ENCODE results near the gene DZIP3.
A peak's percentile ranks its signal among the peaks of the same experiment; 100 is the strongest.

The DZIP3 gene, protein sequence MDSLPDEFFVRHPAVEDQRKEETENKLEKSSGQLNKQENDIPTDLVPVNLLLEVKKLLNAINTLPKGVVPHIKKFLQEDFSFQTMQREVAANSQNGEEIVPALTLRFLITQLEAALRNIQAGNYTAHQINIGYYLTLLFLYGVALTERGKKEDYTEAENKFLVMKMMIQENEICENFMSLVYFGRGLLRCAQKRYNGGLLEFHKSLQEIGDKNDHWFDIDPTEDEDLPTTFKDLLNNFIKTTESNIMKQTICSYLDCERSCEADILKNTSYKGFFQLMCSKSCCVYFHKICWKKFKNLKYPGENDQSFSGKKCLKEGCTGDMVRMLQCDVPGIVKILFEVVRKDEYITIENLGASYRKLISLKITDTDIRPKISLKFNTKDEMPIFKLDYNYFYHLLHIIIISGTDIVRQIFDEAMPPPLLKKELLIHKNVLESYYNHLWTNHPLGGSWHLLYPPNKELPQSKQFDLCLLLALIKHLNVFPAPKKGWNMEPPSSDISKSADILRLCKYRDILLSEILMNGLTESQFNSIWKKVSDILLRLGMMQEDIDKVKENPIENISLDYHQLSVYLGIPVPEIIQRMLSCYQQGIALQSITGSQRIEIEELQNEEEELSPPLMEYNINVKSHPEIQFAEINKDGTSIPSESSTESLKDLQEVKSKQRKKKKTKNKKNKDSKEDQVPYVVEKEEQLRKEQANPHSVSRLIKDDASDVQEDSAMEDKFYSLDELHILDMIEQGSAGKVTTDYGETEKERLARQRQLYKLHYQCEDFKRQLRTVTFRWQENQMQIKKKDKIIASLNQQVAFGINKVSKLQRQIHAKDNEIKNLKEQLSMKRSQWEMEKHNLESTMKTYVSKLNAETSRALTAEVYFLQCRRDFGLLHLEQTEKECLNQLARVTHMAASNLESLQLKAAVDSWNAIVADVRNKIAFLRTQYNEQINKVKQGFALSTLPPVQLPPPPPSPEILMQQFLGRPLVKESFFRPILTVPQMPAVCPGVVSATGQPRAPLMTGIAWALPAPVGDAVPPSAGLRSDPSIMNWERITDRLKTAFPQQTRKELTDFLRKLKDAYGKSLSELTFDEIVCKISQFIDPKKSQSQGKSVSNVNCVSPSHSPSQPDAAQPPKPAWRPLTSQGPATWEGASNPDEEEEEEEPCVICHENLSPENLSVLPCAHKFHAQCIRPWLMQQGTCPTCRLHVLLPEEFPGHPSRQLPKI

DNA sequence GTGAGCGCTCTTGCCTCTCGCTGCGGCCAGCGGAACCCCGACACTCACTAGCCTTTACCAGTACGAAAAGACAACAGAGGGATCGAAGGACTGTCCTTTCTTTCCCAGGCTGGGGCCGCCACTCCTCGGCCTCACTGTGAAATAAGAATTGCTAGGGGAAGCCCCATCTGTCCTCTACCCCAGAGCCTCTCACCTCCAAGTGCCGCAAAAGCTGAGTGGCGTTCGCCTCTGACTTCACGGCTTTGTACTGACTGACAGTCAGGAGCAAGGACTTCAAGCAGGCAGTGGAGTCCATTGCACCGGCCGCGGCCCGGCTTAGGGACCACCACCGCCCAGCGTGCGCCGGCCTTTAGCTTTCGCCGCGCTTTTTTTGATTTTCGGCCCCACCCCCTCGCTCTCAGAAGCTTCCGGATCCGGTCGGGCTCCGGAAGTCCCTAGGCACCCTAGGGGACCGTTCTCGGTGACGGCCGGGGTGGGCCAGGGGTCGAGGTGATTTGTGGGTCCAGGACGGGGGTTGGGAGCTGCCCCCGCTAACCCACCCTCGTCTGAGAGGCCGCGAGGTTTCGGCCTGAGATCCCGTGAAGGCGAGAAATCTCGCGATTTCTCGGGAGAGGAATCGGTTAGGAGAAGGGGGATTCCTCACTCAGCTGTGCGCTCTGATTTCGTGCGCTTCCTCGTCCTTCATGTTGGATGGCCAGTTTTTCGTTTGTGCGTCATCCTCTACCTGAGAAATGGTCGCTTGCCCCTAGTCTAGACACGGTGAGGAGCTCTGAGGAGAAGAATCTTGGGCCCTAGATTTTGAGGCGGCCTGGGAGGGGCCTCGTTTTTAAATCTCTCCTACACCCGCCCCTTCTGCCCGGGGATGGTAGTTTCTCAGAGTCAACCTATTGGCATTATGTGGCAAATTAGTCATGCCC, at the start of gene DZIP3, which contains the start of gene CIP2A:
TSS of gene DZIP3 (plus strand) at position 642 of the 917 bp plus-strand sequence. CDS start 15,685 bp downstream, outside the sequence.
TSS of gene CIP2A (minus strand) at position 358 of the 917 bp plus-strand sequence. CDS start at position 295, 63 bp downstream.
- peak; percentile 97 for DNase-seq (ENCODE audit: low spot score)

DNA sequence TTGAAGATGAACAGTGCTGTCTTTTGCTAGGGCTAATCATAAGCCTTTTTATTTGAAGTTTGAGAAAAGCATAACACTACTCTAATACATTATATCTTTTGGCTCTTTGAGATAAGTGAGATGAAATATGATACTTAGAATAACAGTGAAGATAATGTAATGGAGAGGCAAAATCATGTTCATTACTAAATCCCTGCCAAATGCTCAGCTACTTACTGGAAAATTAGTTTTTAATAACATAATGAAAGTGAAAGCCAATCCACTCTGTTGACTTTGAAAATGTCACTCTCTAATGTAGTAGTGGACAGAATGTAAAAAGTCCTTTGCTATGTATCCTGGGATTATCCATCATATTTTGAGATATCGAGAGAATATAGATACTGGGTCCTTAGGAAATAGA, 43.3 kb upstream of the DZIP3 start:
- no peak for DNase-seq (ENCODE audit: low spot score)

DNA sequence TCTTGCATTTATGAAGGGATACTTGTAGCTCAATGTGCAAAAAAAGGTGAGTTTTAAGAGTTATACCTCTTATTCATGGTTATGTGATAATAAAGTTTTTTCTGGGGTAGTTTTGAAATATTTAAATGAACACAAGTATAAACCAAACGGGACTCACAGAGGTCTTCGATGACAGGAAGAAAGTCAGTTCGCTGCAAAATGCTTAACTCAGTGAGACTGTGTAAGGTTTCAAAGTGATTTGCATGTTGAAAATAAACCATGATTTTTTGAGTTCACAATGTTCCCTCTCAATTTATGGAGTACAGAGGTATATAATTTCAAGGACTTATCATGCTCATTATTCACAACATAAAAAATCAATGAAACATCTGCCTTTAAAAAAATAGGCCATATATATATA, 42.8 kb upstream of the DZIP3 start:
- no peak for DNase-seq (ENCODE audit: low spot score)

DNA sequence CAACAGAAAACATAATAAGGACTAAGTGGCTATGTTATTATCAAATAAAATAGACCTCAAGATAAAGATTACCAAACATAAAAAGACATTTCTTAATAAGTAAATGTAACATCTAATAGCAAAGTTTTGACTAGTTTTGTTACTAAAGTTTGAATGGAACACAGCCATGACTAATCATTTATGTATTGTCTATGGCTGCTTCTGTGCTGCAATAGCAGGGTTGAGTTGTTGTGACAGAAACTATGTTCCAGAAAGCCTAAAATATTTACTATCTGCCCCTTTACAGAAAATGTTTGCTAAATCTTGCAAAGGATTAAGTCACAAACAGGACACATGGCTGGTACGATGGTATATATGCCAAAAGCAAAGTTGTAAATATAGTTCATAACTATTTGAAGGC, 41.2 kb upstream of the DZIP3 start:
- DNase-seq (ENCODE audit: low spot score): no peak

DNA sequence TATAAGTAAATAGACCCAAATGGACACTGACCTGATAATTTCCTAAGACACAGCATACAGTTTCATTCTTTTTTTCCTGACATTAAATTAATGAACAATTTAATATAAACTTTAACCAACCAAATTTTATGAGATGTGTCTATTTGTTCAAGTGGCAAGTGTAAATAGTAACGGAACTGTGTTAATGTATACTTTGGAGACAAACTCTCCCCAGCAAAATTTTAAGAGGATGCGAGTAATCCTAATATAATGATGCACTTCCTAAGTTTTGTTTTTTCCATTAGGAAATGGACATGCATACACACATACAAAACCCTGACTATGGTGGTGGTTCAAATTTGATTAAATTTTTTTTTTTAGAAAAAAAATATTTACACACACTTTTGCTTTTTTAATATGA, 40.6 kb upstream of the DZIP3 start:
- no peak for DNase-seq (ENCODE audit: low spot score)

DNA sequence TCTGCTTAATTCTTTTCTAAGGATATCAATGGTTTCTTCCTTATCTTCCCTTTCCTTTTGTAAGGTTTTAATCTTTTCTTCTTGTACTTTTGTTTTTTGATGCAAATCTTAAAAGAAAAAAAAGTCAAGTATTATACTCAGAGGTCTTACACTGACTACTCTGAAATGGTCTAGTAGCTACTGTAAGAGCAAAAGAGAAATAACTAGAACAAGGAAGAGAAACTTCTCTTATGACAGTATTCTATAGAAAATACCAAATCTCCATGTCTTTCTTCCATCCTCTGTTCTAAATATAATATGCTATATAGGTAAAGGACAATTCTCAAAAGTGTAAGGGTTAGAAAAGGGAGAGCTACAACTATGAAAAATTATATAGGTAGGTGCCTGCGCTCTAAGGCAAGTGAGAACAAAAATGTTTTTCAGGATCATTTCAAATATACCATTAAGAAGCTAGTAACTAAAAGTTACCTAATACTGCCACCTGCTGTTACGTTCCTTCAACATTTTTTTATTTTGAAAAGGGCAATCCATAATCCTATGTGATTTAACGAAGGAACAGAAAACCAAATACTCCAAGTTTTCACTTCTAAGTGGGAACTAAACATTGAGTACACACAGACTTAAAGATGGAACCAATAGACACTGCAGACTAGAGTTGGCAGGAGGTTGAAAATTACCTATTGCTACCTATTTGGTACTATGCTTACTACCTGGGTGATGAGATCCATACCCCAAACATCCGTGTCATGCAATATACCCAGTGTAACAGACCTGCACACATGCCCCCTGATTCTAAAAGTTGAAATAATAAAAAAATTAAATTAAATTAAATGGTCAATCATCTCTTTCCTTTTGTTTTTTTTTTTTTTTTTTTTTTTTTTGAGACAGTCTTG, 37.0 kb upstream of the DZIP3 start:
- peak; percentile 59 for DNase-seq (ENCODE audit: low spot score)

DNA sequence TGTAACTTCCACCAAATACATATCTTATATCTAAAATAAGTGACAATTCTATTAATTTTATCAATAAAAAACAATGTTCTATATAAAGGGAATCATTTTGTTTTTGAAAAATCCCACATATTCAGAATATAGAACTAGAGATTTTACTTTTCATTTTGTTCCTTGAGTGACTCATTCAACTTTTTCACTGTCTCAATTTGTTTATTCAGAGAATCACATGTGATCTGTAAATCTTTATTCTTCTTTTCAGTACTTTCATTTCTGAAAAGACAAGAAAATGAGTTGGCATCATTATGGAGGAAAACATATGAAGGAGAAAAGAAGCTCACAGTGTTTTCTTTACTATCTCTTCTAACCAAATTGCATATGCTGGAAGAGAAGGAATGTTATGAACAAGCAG, 35.3 kb upstream of the DZIP3 start:
- no peak for DNase-seq (ENCODE audit: low spot score)

DNA sequence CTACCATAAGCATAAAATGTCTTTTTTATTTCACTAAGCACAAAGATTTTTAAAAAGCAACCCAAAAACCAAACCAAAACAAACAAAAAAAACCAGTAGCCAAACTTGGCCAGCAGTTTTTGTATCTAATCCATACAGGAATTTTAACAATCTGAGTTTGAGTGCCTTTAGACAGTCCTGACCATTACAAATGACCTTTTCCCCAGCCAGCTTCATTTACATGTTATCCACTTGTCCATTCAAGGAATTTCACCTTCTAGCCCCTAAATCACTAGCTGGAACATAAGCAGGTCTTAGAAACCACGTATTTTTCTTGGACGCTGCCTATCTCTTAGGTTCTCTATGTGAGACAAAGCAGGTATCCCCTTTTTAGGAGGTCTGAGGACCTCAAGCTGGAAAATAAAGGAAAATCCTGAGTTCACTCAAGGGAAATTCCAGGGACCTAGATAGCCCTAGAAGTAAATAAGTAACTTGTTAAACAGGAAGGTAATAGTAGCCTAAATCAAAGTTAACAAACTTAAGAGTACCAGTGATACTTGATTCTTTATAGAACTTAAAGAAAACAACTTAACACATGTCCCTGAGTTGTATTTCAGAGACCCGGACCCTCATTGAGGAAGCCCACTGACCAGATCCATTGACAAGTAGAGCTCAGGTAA, 34.5 kb upstream of the DZIP3 start:
- no peak for DNase-seq (ENCODE audit: low spot score)

DNA sequence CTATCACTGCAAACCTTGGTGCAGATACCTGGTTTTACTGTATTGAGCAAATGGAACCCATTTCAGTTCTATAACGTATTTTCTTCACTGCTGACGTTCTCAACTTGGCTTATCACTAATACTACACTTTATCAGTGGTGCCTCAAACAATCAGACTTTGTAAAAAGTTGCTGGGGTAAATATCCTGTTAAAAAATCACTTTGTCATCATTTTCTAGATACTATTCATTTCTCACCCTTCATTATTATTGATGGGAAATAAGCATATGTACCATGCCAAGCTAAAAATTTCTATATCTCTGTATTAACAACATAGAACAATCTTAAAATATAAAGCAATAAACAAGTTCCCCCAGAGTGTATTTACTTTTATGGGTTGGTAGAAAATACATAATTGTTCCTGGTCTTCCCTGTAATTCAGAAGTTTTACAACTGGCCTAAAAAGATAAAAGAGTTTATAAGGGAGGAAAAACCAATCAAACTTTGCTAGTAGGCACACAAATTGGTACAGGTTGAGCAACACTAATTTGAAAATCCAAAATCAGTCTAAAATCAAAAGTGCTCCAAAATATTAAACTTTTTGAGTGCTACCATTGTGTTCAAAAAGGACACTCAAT, 33.4 kb upstream of the DZIP3 start:
- DNase-seq (ENCODE audit: low spot score): no peak

DNA sequence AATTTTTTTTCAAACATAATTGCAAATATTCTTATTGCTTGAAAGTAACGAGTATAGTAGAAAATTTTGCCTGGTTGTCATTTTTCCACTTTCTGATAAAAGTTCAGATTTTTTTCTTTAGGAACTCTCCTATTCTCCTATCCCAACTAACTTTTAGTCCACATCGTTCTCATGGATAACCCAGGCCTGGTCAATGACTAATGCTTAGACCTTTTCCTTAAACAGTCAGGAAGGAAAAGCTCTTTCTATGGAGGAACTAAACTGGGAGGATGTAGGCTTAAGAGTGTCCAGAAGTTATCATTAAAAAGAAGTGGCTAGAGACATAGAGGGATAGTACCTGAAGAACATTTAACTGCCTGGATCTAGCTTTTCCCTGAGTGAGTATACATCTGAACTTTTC, 27.0 kb upstream of the DZIP3 start:
- no peak for DNase-seq (ENCODE audit: low spot score)

DNA sequence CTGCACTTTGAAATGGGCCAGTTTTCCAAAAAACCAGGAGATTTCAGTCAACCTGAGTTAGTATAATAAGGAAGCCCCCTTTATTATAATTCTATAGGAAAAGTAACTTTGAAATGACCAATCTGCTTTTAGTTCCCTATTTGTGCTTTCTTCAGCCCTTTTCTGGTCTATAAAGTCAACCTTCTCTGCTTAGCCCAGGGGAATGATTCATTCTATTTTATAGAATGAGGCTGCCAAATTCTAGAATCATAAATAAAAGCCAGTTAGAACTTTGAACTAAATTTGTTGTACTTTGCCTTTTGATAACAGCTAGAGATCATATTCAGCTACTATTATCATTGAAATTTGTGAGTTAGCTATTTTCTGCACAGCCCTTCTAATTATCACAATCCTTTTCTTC, 25.0 kb upstream of the DZIP3 start:
- no peak for DNase-seq (ENCODE audit: low spot score)

DNA sequence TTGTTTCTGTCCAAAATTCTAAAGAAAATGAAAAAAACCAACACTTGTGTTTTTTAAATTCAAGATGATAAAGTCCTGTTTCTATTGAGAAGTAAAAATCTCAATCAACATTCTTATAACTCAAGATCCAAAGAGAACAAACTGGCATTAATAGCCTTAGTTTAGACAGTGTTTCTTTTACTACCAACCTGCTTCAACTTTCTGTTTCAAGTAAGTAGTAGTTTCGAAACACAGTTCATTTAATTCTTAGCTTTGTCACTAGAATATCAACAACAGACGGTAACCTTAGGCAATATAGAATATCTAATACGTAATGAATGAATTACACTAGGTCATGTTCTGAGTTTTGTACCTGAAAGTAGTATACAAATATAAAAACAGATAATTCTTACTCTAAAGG, 24.0 kb upstream of the DZIP3 start:
- DNase-seq (ENCODE audit: low spot score): no peak

DNA sequence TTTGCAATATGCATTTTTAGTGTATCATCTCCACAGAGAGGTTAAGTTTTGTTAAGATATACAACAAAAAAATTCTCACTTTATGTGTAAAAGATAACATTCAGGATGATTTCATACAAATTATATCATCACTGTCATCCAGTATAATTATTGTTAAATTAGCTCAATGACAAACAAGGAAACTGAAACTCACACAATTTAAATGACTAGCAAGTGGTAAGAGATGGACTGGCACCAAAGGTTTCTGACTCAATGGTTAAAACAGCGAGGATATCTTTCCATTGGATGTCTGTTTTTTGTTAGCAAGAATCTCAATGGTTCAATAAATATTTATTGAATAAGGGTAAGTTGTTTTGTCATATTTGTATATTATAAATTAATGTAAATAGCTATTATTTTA, 22.9 kb upstream of the DZIP3 start:
- no peak for DNase-seq (ENCODE audit: low spot score)

DNA sequence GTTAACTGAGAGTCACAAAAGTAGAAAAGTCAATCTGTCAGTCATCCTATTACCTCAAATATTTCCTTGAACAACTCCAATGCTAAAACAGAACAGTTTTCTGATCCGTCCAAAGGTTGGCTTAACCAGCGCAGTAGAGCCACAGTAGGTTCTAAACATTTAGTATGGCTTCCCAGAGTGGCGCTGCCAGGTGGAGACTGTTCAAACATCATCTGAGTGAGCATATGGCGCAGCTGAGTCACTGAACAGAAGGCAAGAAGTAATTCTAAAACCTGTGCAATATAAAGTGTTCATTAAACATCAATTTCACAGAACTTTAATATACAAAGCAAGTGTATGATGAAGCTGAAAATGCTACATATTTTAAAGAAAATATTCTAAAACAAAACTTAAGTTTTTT, 20.2 kb upstream of the DZIP3 start:
- DNase-seq (ENCODE audit: low spot score): no peak

DNA sequence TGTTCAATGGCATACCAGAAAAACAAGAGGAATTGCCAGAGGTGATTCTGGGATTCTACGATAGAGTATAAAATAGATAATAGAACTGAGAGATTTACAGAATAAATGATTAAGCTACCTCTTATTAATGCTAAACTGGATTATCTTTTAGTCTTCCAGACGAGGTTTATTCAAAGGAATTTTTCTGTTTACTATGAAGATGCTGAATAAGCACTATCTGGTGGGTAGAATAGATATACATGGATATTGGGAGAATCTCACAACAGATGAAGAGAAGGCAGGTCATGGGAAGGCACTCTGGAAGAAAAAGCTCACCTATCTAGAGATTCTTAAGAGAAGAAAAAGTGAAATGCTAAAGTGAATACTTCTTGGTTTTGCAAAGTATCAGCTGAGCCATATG, 11.5 kb upstream of the DZIP3 start:
- DNase-seq (ENCODE audit: low spot score): no peak

DNA sequence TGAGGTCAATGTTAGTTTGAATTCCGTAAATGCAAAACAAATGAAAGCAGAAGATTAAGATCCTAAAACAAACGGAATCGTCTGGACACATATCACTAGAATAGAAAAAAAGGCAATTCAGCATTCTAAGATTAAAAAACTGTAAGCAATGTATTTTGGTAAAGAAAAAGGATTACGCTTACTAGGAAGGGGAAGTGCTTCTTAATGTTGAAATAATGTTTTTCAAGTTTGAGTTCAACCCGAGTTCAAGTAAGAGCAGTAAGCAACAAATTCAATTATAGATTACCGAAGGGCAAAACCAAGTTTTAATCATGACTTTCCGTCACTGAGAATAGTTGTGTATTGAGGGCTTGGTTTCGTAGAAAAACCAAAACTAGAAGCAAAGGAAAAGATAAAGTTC, 921 bp upstream of the DZIP3 start:
- peak; percentile 31 for DNase-seq (ENCODE audit: low spot score)

DNA sequence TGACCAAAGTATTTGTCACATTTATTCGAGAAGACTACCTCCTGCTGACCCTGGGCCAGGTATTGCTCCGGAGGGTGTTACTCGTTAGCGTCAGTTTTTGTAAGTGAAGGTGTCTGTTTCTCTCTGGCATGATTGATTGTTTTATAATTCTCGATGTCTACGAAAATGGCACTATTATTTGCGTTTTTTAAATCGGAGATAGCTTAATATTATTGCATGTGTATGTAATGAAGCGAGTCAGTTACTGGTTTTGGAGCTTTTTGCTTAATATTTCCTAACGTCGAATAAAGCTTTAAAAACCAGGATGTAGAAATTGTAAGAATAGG, 439 bp downstream of the DZIP3 start:
- DNase-seq (ENCODE audit: low spot score): no peak

DNA sequence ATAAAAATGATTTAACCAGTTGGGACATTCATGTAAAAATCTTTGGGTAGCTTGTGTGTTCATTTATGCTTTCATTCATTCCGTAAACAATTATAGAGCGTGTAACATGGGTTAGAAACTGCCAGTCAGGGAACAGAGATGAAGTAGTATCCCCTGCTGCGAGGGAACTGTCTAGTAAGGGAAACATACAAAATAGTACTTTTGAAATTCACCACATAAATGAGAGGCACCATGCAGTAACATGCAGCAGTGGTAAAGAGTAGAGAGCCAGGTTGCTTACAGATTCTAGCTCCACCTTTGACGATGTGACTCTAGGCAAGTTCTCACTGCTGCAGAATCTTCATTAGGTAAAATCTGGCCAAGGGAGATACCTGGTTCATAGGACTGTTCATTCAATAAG, 938 bp downstream of the DZIP3 start:
- DNase-seq (ENCODE audit: low spot score): peak; percentile 42

DNA sequence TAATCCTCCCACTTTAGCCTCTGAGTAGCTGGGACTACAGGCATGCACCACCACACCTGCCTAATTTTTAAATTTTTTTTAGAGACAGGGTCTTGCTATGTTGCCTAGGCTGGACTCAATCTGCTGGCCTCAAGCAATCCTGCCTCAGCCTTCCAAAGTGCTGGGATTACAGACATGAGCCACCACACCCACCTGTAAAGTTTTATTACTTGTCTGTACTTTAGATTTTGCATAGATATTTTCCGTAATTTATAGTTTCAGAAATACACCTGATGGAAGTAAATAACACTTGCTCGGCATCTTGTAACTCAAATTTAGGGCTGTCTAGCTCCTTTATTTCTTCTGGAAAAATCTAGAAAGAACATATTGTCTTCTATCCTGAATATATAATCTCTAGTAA, 5.8 kb downstream of the DZIP3 start:
- no peak for DNase-seq (ENCODE audit: low spot score)
